Skeletal muscle satellite cell (primary cell): Measurements from ENCODE around the gene TRIM29.

Experiments used
- H3K27me3 ChIP-seq: 2 replicates; pipeline ENCODE4 v1.7.0; 2013; ENCODE audit warnings: low read length; ENCODE audit not compliant: control insufficient read depth, insufficient read depth
- H3K36me3 ChIP-seq: 2 replicates; pipeline ENCODE4 v1.7.0; 2013; ENCODE audit warnings: mild to moderate bottlenecking, control low read depth, low read length; ENCODE audit not compliant: insufficient read depth
- H3K4me1 ChIP-seq: 2 replicates; pipeline ENCODE4 v1.7.0; 2013; ENCODE audit warnings: low read length; ENCODE audit not compliant: control insufficient read depth, insufficient read depth
- H3K4me2 ChIP-seq: 2 replicates; pipeline ENCODE4 v1.7.0; 2013; ENCODE audit warnings: mild to moderate bottlenecking, low read length
- H3K4me3 ChIP-seq: 2 replicates; pipeline ENCODE4 v1.7.0; 2013; ENCODE audit warnings: low read length
- H3K9ac ChIP-seq: 2 replicates; pipeline ENCODE4 v1.7.0; 2013; ENCODE audit warnings: mild to moderate bottlenecking, low read depth, low read length, moderate library complexity
- H3K9me3 ChIP-seq: replicated peaks from 2 replicates; pipeline ENCODE4 v1.7.0; 2013; ENCODE audit warnings: mild to moderate bottlenecking, control low read depth, low read length

The TRIM29 gene

GRCh38 chr11:120168960-120169681 lies 31.2 kb upstream of the TRIM29 start:
- no peaks in the 10 kb centered on the region for H3K9me3 ChIP-seq
- peak overlapping the region; percentile 95 for H3K4me2 ChIP-seq
- H3K4me3 ChIP-seq = peak overlapping the region; percentile 70
- H3K4me1 ChIP-seq = peaks cover 9% of the 10 kb centered on the region
- H3K27me3 ChIP-seq = peaks cover 79% of the 10 kb centered on the region
- H3K9ac ChIP-seq = peak overlapping the region; percentile 56
- no peaks in the 10 kb centered on the region for H3K36me3 ChIP-seq

- Histone ChIP-seq H3K4me3 (peak overlapping the region; percentile 70), H3K4me2 (peak overlapping the region; percentile 95), H3K36me3 (no peaks in the 10 kb centered on the region), H3K9me3 (no peaks in the 10 kb centered on the region), H3K27me3 (peaks cover 73% of the 10 kb centered on the region), H3K9ac (no peak overlapping the region), H3K4me1 (peaks cover 9% of the 10 kb centered on the region)
Measured at GRCh38 chr11:120168108-120168959, 30.4 kb upstream of the TRIM29 start.

- H3K9ac ChIP-seq = no peak overlapping the region
- H3K9me3 ChIP-seq = no peaks in the 10 kb centered on the region
- no peak overlapping the region for H3K4me2 ChIP-seq
- peaks cover 73% of the 10 kb centered on the region for H3K27me3 ChIP-seq
- H3K4me1 ChIP-seq = peaks cover 9% of the 10 kb centered on the region
- no peaks in the 10 kb centered on the region for H3K36me3 ChIP-seq
- no peak overlapping the region for H3K4me3 ChIP-seq
Measured at GRCh38 chr11:120167659-120168058, 29.7 kb upstream of the TRIM29 start.

GRCh38 chr11:120160436-120160835 lies 22.5 kb upstream of the TRIM29 start:
- no peaks in the 10 kb centered on the region for H3K4me1 ChIP-seq
- H3K9ac ChIP-seq = no peak overlapping the region
- H3K36me3 ChIP-seq = no peaks in the 10 kb centered on the region
- no peak overlapping the region for H3K4me2 ChIP-seq
- no peaks in the 10 kb centered on the region for H3K9me3 ChIP-seq
- H3K4me3 ChIP-seq = no peak overlapping the region
- peaks cover 46% of the 10 kb centered on the region for H3K27me3 ChIP-seq

- Histone ChIP-seq H3K9me3 (no peaks in the 10 kb centered on the region), H3K36me3 (no peaks in the 10 kb centered on the region), H3K27me3 (peaks cover 28% of the 10 kb centered on the region), H3K9ac (no peak overlapping the region), H3K4me3 (no peak overlapping the region), H3K4me2 (no peak overlapping the region), H3K4me1 (no peaks in the 10 kb centered on the region)
Measured at GRCh38 chr11:120153221-120153620, 15.3 kb upstream of the TRIM29 start.

- Histone ChIP-seq H3K36me3 (no peaks in the 10 kb centered on the region), H3K27me3 (peaks cover 35% of the 10 kb centered on the region), H3K4me2 (no peak overlapping the region), H3K4me3 (no peak overlapping the region), H3K9me3 (no peaks in the 10 kb centered on the region), H3K9ac (no peak overlapping the region), H3K4me1 (no peaks in the 10 kb centered on the region)
Measured at GRCh38 chr11:120151536-120151935, 13.6 kb upstream of the TRIM29 start.

- Histone ChIP-seq H3K4me3 (no peak overlapping the region), H3K4me1 (no peaks in the 10 kb centered on the region), H3K27me3 (peaks cover 53% of the 10 kb centered on the region), H3K36me3 (no peaks in the 10 kb centered on the region), H3K9me3 (no peaks in the 10 kb centered on the region), H3K9ac (no peak overlapping the region), H3K4me2 (no peak overlapping the region)
Measured at GRCh38 chr11:120149246-120149645, 11.3 kb upstream of the TRIM29 start.

GRCh38 chr11:120147950-120148270 lies 10.0 kb upstream of the TRIM29 start:
- no peaks in the 10 kb centered on the region for H3K36me3 ChIP-seq
- no peak overlapping the region for H3K9ac ChIP-seq
- no peaks in the 10 kb centered on the region for H3K9me3 ChIP-seq
- H3K4me3 ChIP-seq = no peak overlapping the region
- no peak overlapping the region for H3K4me2 ChIP-seq
- H3K4me1 ChIP-seq = no peaks in the 10 kb centered on the region
- H3K27me3 ChIP-seq = peaks cover 50% of the 10 kb centered on the region

- H3K4me3 ChIP-seq = no peak overlapping the region
- H3K36me3 ChIP-seq = no peaks in the 10 kb centered on the region
- no peaks in the 10 kb centered on the region for H3K9me3 ChIP-seq
- H3K4me2 ChIP-seq = no peak overlapping the region
- no peaks in the 10 kb centered on the region for H3K4me1 ChIP-seq
- H3K27me3 ChIP-seq = peaks cover 50% of the 10 kb centered on the region
- H3K9ac ChIP-seq = no peak overlapping the region
Measured at GRCh38 chr11:120147094-120147949, 9.4 kb upstream of the TRIM29 start.

GRCh38 chr11:120146413-120147093 lies 8.6 kb upstream of the TRIM29 start:
- Histone ChIP-seq H3K4me3 (no peak overlapping the region), H3K9me3 (no peaks in the 10 kb centered on the region), H3K27me3 (peaks cover 50% of the 10 kb centered on the region)

GRCh38 chr11:120144501-120144900 lies 6.6 kb upstream of the TRIM29 start:
- no peaks in the 10 kb centered on the region for H3K36me3 ChIP-seq
- H3K9ac ChIP-seq = no peak overlapping the region
- H3K4me2 ChIP-seq = no peak overlapping the region
- H3K27me3 ChIP-seq = peaks cover 69% of the 10 kb centered on the region
- no peaks in the 10 kb centered on the region for H3K4me1 ChIP-seq
- H3K9me3 ChIP-seq = no peaks in the 10 kb centered on the region
- H3K4me3 ChIP-seq = no peak overlapping the region

More at GRCh38 chr11:120146413-120147093, 8.6 kb upstream of the TRIM29 start:
- Histone ChIP-seq H3K9ac (no peak overlapping the region), H3K4me1 (no peaks in the 10 kb centered on the region), H3K36me3 (no peaks in the 10 kb centered on the region), H3K4me2 (no peak overlapping the region)
